GM21360 (cell line): ENCODE measurements around the gene KLK6.
"Not testable (repeated sequence)": the region's sequence is repeated elsewhere in the genome, so short reads cannot be mapped to it uniquely, and the experiment has no call there.

ENCODE experiments used
- ATAC-seq: cut with Tn5 transposase; IDR thresholded peaks from one replicate; pipeline ENCODE4 v1.9.1; 2021; ENCODE audit warnings: mild to moderate bottlenecking, moderate library complexity; ENCODE audit not compliant: unreplicated experiment

Gene KLK6

GRCh38 chr19:50994129-50994528, 24.7 kb upstream of the KLK6 start:
- ATAC-seq = no peak

- ATAC-seq = no peak
Measured at GRCh38 chr19:50992666-50993035, 23.3 kb upstream of the KLK6 start.

DNA sequence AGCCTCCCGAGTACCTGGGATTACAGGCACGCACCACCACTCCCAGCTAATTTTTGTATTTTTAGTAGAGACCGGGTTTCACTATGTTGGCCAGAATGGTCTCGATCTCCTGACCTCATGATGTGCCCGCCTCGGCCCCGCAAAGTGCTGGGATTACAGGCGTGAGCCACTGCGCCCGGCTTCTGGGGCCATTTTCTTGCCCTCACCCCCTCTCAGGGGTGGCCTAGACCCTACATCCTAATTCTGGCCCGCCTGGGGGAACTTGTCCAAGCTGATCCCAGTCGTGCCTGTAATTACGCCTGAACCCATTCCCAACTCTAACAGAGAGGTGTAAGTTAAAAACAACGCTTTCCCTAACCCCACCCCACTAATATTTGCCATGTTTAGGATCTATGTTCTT, 15.0 kb upstream of the KLK6 start:
- not testable (repeated sequence) for ATAC-seq

GRCh38 chr19:50983625-50984292, 14.4 kb upstream of the KLK6 start, which contains the start of gene KLK7:
Gene KLK7 (minus strand): TSS chr19:50983917. CDS start chr19:50982399, 1,518 bp downstream.
- ATAC-seq = no peak

DNA sequence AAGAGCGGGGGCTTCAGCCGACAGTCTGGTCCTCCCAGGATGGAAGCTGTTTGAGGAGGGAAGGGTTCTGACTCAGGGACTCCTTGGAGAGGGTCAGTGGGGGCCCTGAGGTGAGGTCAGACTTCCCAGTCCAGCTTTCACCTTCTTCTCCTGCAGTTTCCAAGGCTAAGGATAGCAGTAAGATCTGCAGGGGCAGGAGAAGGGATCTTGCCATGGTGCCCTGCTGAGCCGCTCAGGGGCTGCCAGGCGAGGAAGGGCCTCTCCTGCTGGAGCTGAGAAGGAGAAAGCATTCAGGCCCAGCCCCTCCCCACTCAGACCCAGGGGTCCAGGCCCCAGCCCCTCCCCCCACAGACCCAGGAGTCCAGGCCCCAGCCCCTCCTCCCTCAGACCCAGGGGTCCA, 12.8 kb upstream of the KLK6 start:
- no peak for ATAC-seq

GRCh38 chr19:50981587-50982146, 12.3 kb upstream of the KLK6 start:
- no peak for ATAC-seq

GRCh38 chr19:50980208-50980607, 10.8 kb upstream of the KLK6 start:
- ATAC-seq = no peak

- no peak for ATAC-seq
Measured at GRCh38 chr19:50979758-50980157, 10.4 kb upstream of the KLK6 start.

GRCh38 chr19:50978772-50979390, 9.5 kb upstream of the KLK6 start:
- ATAC-seq = no peak

DNA sequence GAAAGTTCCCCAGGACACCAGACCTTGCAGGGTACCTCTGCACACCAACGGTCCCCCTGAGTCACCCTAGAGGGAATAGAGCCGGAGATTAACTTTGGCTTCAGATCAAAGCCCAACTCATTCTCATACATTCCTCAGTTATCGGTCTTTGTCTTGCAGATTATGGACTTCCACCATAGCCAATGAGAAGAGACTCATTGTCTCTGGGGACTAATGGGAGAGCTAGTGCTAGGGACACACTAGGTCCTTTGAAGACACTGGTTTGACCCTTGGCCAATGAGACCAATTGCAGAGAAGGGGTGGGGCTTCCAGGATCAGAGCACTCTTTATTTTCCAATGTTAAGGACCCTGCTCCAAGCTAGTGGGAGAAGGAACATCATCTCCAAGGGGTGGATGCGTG, 8.2 kb upstream of the KLK6 start:
- ATAC-seq = no peak

- ATAC-seq = no peak
Measured at GRCh38 chr19:50975766-50976165, 6.4 kb upstream of the KLK6 start.

DNA sequence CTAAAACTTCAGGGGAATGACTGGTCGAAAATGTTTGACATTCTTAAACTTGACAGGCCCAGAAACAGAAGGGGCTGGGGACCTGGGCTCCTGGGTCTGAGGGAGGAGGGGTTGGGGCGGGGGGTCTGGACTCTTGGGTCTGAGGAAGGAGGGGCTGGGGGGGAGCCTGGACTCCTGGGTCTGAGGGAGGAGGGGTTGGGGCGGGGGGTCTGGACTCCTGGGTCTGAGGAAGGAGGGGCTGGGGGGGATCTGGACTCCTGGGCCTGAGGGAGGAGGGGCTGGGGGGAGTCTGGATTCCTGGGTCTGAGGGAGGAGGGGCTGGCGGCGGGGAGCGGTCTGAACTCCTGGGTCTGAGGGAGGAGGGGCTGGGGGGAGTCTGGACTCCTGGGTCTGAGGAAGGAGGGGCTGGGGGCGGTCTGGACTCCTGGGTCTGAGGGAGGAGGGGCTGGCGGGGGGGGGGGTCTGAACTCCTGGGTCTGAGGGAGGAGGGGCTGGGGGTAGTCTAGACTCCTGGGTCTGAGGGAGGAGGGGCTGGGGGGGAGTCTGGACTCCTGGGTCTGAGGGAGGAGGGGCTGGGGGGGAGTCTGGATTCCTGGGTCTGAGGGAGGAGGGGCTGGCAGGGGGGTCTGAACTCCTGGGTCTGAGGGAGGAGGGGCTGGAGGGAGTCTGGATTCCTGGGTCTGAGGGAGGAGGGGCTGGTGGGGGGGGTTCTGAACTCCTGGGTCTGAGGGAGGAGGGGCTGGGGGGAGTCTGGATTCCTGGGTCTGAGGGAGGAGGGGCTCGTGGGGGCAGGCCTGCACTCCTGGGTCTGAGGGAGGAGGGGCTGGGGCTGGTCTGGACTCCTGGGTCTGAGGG, 5.5 kb upstream of the KLK6 start:
- no peak for ATAC-seq

GRCh38 chr19:50972795-50973376, 3.5 kb upstream of the KLK6 start:
- ATAC-seq = no peak

- ATAC-seq = not testable (repeated sequence)
Measured at GRCh38 chr19:50969810-50970209, 419 bp upstream of the KLK6 start.

DNA sequence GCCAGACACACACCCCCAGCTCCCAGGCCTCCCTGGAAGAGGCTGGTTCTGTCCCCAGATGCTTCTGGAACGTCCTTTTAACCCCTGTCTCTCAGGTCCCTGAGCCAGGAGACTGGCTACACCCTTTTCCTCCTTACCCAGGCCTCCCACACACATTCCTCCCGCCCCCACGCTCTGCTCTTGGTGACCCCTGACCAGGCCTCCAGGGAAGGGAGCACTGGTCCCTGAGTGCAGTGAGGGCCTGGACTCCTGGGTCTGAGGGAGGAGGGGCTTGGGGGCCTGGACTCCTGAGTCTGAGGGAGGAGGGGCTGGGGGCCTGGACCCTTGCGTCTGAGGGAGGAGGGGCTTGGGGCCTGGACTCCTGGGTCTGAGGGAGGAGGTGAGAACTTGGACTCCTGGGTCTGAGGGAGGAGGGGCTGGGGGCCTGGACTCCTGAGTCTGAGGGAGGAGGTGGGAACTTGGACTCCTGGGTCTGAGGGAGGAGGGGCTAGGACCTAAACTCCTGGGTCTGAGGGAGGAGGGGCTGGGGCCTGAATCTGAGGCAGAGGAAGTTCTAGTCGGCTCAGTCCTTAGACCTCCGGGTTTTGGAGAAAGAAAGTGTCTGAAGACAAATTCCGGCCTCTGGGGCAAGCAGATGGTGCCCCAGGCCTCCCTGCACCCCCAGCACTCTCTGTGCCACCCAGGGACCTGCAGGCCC, 527 bp downstream of the KLK6 start:
- ATAC-seq = no peak

DNA sequence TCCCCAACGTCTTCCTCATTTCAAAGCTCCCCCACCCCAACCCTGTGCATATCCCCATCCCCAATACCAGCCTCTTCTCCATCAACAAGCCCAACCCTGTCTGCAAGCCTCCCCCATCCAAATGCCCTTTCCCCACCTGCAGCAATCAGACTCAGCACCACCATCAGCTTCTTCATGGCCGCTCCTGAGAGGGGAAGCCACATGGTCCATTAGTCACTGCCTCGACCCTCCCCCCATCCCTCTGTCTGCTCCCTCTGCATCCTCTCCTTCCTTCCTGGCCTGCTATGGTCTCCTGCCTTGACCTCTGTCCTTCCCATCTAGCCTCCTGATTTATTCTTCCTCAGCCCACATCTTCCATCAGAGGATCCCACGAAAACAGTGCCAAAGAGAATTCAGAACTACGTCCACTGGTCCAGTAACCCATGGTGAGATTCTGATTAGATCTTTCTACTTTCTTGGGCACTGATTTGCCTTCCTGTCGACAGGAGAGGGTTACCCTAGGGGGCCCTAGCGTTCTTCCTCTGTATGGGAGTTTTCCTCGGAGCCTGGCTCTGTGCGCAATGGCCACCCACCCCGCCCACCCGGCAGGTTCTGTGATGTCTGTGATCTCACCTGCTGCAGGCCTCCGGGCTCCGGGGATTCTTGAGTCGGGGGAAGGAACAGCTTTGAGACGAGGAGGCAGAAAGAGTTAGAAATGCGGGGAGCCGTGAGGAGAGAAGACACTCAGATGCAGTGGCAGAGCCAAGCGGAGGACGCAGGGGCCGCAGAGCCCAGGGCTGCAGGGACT, 1.3 kb downstream of the KLK6 start:
- no peak for ATAC-seq

DNA sequence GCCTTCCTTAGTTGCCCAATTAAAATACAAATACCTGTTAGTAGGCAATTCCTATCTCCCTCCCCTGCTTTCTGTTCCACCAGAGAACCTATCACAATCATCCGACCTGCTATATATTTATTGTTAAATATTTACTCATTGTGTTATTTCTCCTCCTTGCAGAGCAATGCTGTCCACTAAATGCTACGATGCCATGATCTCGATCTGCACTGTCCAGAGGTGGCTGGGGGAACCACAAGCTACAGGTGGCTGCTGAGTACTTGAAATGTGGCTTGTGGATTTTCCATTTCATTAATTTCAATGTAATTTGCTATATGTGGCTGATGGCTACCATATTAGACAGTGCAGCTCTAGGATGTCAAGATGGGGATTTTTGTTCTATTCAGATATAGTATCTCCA, 5.1 kb downstream of the KLK6 start:
- ATAC-seq = no peak

- no peak for ATAC-seq
Measured at GRCh38 chr19:50963381-50963780, 6.0 kb downstream of the KLK6 start.

DNA sequence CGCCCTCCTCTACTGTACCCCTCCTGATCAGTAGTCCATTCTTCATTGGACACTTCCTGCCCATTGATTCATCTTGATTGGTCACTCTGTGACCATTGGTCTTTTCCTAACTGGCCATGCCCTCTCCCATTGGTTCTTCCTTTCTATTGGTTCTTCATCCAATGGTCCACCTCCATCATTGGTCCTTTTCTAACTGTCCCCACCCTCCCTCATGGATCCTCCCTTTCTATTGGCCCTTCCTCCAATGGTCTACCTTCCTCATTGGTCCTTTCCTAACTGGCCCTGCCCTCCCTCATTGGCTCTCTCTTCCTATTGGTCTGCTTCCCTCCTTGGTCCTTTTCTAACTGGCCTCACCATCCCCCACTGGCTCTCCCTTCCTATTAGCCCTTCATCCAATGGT, 7.1 kb downstream of the KLK6 start:
- ATAC-seq = no peak
